Measurements from ENCODE around the gene PCGF2.

- TF ChIP-seq CTCF (IDR thresholded peaks at IDR 0.05; ENCODE audit: low read depth, low read length): no peak
- TF ChIP-seq POLR2A (IDR thresholded peaks at IDR 0.05; ENCODE audit: extremely low read depth, insufficient read length): no peak
- TF ChIP-seq MYC (IDR thresholded peaks at IDR 0.05; ENCODE audit: low read depth, low read length): no peak
Measured at GRCh38 chr17:38797828-38798227, 49.7 kb upstream of the PCGF2 start.
